Gastroesophageal sphincter (tissue), 4 donors: ENCODE results near the gene ABTB2. TPM values are rescaled to one million over a fixed set of nuclear protein-coding genes. Genes with fewer than 3 reads are reported as not detected.

Experiments used
- ATAC-seq: fragments of 150-250 bp; one replicate; pipeline ENCODE4 v1.9.1; 2016; ENCODE audit warnings: mild to moderate bottlenecking, moderate library complexity
- H3K27ac ChIP-seq, 4 donors: fragments of 200-600 bp; sonication (generic) in 3 of 4; 1 replicate in 3 of 4; 2 replicates in 1 of 4; pipeline ENCODE4 v1.5.1; 2016 to 2019
- H3K27me3 ChIP-seq: fragments of 200-600 bp; sonication (generic); one replicate; pipeline ENCODE4 v1.5.1; 2019
- H3K36me3 ChIP-seq, 2 donors: fragments of 200-600 bp; sonication (generic); one replicate each; pipeline ENCODE4 v1.5.1; 2019; ENCODE audit warnings: control low read depth in 1 of 2
- H3K4me1 ChIP-seq, 3 donors: fragments of 200-600 bp; sonication (generic); 1 replicate in 2 of 3; 2 replicates in 1 of 3; pipeline ENCODE4 v1.5.1; 2016 to 2019; ENCODE audit warnings: control low read depth in 2 of 3
- H3K4me3 ChIP-seq, 2 donors: fragments of 200-600 bp; sonication (generic); one replicate each; pipeline ENCODE4 v1.5.1; 2019; ENCODE audit warnings: mild to moderate bottlenecking in 1 of 2, moderate library complexity in 1 of 2
- H3K9me3 ChIP-seq, 3 donors: fragments of 200-600 bp; sonication (generic); one replicate each; pipeline ENCODE4 v1.5.1; 2017 to 2019; ENCODE audit warnings: control low read depth in 2 of 3
- CTCF ChIP-seq, 4 experiments: fragments of 200-600 bp in 2 of 4; fragments of 450-650 bp in 2 of 4; sonication (generic) in 1 of 4; IDR thresholded peaks; one replicate each; pipeline ENCODE4 v1.5.1; 2017 to 2019; ENCODE audit warnings: antibody characterized with exemption in 4 of 4, mild to moderate bottlenecking in 2 of 4, moderate library complexity in 2 of 4
- EP300 ChIP-seq: sonication (generic); formaldehyde crosslinking; IDR thresholded peaks from one replicate; pipeline ENCODE4 v1.6.1; 2017; ENCODE audit warnings: antibody characterized with exemption, mild to moderate bottlenecking
- POLR2A ChIP-seq, 2 donors: fragments of 450-650 bp; IDR thresholded peaks; one replicate each; pipeline ENCODE4 v1.6.1; 2017; ENCODE audit warnings: antibody characterized with exemption in 2 of 2, mild to moderate bottlenecking in 2 of 2, moderate library complexity in 1 of 2
- POLR2AphosphoS5 ChIP-seq: sonication (generic); formaldehyde crosslinking; IDR thresholded peaks from one replicate; pipeline ENCODE4 v1.6.1; 2017; ENCODE audit warnings: antibody characterized with exemption
- WGBS, 2 donors: methylation state at CpG; one replicate each; pipeline ENCODE4 v1.1.5; 2018; ENCODE audit warnings: low coverage in 1 of 2; 5-methylcytosine and 5-hydroxymethylcytosine counted together
- total RNA-seq, 4 donors: library from RNA; depleted of rRNA; stranded (reverse); fragments of >200 nt; gene quantifications; one replicate each; pipeline ENCODE4 v1.1.0, GENCODE V29; 2016

ABTB2 gene
- total RNA-seq, 4 donors from 2014 or later = 4.1 to 11.0 (median 7.5) TPM

GRCh38 chr11:34191578-34191977, 166.2 kb downstream of the ABTB2 start:
- no peaks in the 10 kb centered on the region for H3K9me3 ChIP-seq
- peak overlapping the region in 2 of 4 donors; percentile 78 to 81 for H3K27ac ChIP-seq
- ATAC-seq = no peak
- H3K27me3 ChIP-seq = no peaks in the 10 kb centered on the region
- TF ChIP-seq POLR2A (IDR thresholded peaks at IDR 0.05) = no peak
- 100% methylated on average over 1 of the region's 5 CpGs; no CpG with 5 or more reads in 1 of the 2 donors for WGBS, 2 donors
- peaks cover 0 to 24% (median 12%) of the 10 kb centered on the region in 3 donors for H3K4me1 ChIP-seq
- H3K36me3 ChIP-seq = peaks cover 0 to 11% of the 10 kb centered on the region in 2 donors
- no peak overlapping the region for H3K4me3 ChIP-seq

GRCh38 chr11:34190192-34191139, 167.3 kb downstream of the ABTB2 start:
- Histone ChIP-seq H3K4me3 (no peak overlapping the region), H3K4me1 (peaks cover 0 to 29% (median 12%) of the 10 kb centered on the region in 3 donors), H3K9me3 (no peaks in the 10 kb centered on the region), H3K27me3 (no peaks in the 10 kb centered on the region), H3K36me3 (peaks cover 0 to under 1% of the 10 kb centered on the region in 2 donors), H3K27ac (no peak overlapping the region)
- TF ChIP-seq POLR2AphosphoS5 (no peak), CTCF (IDR thresholded peaks at IDR 0.05) (no peak), POLR2A (IDR thresholded peaks at IDR 0.05) (no peak), EP300 (no peak)
- WGBS, 2 donors = 77 to 89% methylated on average over 5 to 6 of the region's 8 CpGs
- no peak for ATAC-seq

- Histone ChIP-seq H3K27ac (no peak overlapping the region), H3K4me1 (peaks cover 0 to 29% (median 12%) of the 10 kb centered on the region in 3 donors), H3K27me3 (no peaks in the 10 kb centered on the region), H3K4me3 (no peak overlapping the region), H3K36me3 (no peaks in the 10 kb centered on the region), H3K9me3 (no peaks in the 10 kb centered on the region)
- 74 to 90% methylated on average over 4 to 8 of the region's 9 CpGs for WGBS, 2 donors
- no peak for TF ChIP-seq CTCF (IDR thresholded peaks at IDR 0.05)
- TF ChIP-seq EP300 = no peak
- ATAC-seq = no peak
Measured at GRCh38 chr11:34189191-34189590, 168.6 kb downstream of the ABTB2 start.

- Histone ChIP-seq H3K9me3 (no peaks in the 10 kb centered on the region), H3K4me1 (peaks cover 0 to 22% (median 6%) of the 10 kb centered on the region in 3 donors), H3K4me3 (no peak overlapping the region), H3K27ac (no peak overlapping the region), H3K27me3 (no peaks in the 10 kb centered on the region), H3K36me3 (no peaks in the 10 kb centered on the region)
- WGBS, 2 donors = 87 to 90% methylated on average over 2 to 4 of the region's 5 CpGs
- TF ChIP-seq CTCF (IDR thresholded peaks at IDR 0.05) = no peak
- ATAC-seq = no peak
Measured at GRCh38 chr11:34188181-34188580, 169.6 kb downstream of the ABTB2 start.

GRCh38 chr11:34185926-34186841, 171.6 kb downstream of the ABTB2 start:
- H3K4me1 ChIP-seq = peaks cover 0 to 6% (median 0%) of the 10 kb centered on the region in 3 donors
- H3K27me3 ChIP-seq = no peaks in the 10 kb centered on the region
- no peaks in the 10 kb centered on the region for H3K36me3 ChIP-seq
- no peak for ATAC-seq
- H3K27ac ChIP-seq = no peak overlapping the region
- WGBS, 2 donors = 65 to 70% methylated on average over 4 to 8 of the region's 22 CpGs
- no peak overlapping the region for H3K4me3 ChIP-seq
- TF ChIP-seq EP300 = no peak
- no peak for TF ChIP-seq POLR2AphosphoS5
- no peak for TF ChIP-seq POLR2A (IDR thresholded peaks at IDR 0.05)
- TF ChIP-seq CTCF (IDR thresholded peaks at IDR 0.05) = no peak
- H3K9me3 ChIP-seq = no peaks in the 10 kb centered on the region
